Mucosa of gallbladder (tissue), 1 donor: ENCODE data around the gene TFDP1. TPM values are rescaled to one million over a fixed set of nuclear protein-coding genes. Genes with fewer than 3 reads are reported as not detected.

Experiments
- DNase-seq: peaks from one replicate; pipeline ENCODE4 v3.0.0-alpha.2; 2020; ENCODE audit warnings: low spot score
- total RNA-seq: library from RNA; stranded (reverse); gene quantifications from one replicate; pipeline ENCODE4 v1.2.1, GENCODE V29; 2021
- donor health status: DM: no; HTN: no; CAD: no.

The TFDP1 gene
- total RNA-seq, 1 donor from 2014 or later, result 53.4 TPM

DNA sequence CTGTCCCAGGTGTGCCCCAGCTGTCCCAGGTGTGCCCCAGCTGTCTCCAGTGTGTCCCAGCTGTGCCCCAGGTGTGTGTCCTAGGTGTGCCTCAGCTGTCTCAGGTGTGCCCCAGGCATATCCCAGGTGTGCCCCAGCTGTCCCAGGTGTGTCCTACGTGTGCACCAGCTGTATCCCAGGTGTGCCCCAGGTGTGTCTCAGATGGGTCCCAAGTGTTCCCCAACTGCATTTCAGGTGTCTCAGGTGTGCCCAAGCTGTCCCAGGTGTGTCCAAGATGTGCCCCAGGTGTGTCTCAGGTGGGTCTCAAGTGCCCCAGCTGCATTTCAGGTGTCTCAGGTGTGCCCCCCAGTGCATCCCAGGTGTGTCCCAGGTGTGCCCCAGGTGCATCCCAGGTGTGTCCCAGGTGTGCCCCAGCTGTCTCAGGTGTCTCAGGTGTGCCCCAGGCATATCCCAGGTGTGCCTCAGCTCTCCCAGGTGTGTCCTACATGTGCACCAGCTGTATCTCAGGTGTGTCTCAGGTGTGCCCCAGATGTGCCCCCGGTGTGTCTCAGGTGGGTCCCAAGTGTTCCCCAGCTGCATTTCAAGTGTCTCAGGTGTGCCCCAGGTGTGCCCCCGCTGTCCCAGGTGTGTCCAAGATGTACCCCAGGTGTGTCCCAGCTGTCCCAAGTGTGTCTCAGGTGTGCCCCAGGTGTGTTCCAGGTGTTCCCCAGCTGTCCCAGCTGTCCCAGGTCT lies 81.2 kb downstream of the TFDP1 start:
- DNase-seq, result no peak

DNA sequence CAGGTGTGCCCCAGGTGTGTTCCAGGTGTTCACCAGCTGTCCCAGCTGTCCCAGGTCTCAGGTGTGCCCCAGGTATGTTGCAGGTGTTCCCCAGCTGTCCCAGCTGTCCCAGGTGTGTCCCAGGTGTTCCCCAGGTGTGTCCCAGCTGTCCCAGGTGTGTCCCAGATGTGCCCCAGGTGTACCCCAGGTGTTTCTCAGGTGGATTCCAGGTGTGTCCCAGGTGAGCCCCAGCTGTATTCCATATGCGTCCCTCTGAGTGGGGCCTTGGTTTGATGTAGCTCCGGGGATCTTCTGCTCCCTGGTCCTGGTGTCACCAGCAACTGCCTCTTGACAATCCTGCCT lies 81.7 kb downstream of the TFDP1 start:
- no peak for DNase-seq

DNA sequence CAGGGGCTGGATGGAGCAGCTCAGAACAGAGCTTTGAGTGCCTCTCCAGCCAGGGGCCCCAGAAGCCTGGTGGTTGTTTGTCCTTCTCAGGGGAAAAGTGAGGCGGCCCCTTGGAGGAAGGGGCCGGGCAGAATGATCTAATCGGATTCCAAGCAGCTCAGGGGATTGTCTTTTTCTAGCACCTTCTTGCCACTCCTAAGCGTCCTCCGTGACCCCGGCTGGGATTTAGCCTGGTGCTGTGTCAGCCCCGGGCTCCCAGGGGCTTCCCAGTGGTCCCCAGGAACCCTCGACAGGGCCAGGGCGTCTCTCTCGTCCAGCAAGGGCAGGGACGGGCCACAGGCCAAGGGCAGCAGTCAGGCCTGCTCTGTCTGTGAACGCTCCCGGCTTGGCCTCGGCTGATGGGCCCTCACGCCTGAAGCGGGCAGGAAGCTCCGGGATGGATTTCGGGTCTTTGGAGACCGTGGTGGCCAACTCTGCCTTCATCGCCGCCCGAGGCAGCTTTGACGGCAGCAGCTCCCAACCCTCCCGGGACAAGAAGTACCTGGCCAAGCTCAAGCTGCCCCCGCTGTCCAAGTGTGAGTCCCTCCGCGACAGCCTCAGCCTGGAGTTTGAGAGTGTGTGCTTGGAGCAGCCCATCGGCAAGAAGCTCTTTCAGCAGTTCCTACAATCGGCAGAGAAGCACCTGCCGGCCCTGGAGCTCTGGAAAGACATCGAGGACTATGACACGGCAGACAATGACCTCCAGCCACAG lies 82.6 kb downstream of the TFDP1 start, which contains the start of gene GRK1:
TSS of gene GRK1 (plus strand) at position 269 of the 751 bp plus-strand sequence. CDS start at position 437, 168 bp downstream.
- DNase-seq, result no peak

DNA sequence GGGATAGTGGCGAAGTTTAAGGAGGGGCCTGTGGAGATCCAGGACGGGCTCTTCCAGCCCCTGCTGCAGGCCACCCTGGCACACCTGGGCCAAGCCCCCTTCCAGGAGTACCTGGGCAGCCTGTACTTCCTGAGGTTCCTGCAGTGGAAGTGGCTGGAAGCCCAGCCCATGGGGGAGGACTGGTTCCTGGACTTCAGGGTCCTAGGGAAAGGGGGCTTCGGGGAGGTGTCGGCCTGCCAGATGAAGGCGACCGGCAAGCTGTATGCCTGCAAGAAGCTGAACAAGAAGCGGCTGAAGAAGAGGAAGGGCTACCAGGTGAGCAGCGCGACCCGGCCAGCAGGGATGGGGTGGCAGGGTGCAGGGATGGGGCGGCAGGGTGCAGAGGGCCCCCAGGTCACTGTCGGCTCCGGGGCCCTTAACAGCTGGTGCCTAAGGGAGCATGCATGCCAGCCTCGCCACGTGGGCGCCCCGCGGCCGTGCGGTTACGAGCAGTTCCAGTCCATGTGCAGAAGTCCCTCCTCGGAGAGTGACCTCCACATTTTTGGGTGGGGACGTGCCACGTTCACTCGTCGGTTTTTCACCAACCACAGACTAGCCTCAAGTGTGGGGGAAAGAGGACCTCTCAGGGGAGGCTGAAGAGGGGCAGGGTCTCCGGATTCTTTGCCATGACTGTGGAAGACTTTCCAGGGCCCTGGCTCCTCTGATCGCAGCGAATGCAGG lies 83.4 kb downstream of the TFDP1 start:
- DNase-seq, result no peak

DNA sequence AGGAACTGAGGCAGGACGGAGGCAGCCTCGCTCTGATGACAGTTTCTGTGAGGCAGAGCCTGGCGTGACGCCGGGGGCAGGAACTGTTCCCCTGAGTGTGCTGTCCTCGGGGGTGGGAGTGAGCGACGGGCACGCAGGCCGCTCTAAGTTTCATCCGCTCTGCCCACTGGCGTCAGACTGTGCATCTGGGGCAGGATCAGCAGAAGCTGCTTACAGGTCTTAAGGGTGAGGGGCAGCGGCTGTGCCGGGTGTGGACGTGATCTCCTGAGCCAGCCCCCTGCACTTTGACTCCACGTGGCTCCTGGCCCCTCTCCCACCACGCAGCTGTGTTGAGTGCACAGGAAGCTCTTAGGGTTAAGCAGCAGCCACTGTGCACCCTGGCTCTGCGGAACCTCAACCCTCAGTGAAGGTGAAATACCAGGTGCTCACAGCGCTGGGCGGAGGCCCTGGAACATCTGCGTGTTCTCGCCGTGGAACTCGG lies 84.0 kb downstream of the TFDP1 start:
- DNase-seq, result no peak

DNA sequence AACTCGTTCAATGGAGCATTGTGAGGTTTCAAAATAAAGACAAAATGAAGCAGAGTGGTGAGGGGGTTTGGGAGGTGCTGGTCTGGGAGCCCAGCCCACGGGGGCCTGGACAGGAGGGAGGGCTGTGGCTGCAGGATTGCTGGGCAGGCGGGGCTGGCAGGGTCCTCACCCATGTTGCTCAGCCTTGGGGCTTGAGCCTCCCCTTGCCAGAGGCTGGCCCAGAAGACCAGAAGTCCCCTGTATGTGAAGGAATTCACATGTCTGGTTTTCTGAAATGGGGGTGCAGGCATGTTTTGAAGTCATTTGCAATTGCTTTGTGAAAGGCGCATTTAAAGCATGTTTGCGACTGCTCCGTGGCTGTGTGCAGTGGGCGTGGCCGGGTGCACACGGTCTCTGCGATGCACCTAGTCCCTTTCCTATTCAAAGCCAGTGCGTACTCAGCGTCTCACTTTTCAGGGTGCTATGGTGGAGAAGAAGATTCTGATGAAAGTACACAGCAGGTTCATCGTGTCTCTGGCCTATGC lies 84.7 kb downstream of the TFDP1 start:
- DNase-seq, result no peak

DNA sequence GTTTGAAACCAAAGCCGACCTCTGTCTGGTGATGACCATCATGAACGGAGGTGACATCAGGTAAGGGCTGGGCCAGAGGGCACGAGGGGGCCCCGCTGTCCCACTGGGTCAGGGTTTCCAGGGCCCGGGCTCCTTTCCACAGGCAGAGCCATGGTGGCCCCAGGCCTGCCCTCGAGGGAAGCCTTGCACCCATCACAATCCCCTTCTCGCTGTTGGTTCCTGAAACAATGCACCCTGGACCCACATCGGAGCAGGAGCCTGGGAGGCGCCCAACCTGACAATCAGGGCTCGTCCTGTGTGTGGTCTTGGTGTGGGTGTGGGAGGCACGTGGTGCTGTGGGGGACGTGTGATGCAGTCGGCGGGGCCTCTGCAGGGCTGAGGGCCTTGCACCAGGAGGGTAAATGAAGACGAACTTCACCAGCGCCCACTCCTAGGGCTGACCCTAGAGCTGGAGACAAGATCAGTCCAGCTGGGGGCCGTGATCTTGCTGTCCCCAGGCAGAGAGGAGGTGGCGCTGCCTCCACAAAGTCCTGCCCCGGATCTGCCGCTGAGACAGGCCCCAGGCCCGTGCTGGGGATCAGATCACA lies 85.3 kb downstream of the TFDP1 start:
- DNase-seq, result no peak

DNA sequence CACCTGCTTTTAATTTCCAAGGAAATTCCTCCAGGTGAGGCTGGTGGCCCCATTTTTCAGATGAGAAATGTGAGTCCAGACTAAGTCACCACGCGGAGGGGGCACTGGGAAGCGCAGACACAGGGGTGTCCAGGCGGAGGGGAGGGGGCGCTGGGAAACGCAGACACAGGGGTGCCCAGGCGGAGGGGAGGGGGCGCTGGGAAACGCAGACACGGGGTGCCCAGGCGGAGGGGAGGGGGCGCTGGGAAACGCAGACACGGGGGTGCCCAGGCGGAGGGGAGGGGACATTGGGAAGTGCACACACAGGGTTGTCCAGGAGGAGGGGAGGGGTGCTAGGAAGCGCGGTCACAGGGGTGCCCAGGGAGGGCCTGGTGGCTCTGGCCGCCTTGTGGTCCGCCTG lies 86.0 kb downstream of the TFDP1 start:
- no peak for DNase-seq

DNA sequence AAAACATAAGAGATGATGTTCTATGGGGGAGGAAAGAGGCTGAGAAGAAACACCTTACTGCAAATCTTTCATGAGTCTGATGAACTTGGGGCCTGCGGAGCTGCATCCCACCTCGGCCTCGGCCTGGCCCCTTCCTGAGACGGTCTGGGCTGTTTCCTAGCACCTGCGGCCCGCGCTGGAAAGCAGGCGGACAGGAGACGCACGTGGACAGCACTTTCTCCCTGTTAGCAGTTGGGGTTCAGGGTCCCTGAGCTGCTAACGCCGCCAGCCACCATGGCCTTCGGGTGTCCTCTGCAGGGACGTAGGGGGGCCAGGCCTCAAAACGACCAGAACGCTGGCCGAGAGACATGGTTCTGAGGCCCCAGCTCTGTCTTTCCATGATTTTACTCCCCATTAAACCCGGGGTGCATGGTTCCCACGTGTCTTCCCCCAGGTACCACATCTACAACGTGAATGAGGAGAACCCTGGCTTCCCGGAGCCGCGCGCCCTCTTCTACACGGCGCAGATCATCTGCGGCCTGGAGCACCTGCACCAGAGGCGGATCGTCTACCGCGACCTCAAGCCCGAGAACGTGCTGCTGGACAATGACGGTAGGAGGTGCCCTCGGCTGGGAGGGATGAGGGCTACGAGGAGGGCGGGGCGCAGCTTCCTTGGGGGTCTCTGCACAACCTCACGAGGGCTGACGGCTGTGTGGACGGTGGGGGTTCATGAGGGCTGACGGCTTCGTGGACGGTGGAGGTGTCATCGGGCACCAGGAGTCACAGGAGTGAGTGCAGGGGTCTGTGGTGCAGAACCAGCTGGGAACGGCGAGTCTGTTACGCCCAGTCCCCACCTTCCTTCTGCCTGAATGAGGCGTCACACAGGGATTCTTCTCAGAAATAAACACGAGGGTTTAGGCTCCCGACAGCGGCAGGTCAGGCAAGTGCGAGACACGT lies 86.8 kb downstream of the TFDP1 start:
- DNase-seq, result no peak

DNA sequence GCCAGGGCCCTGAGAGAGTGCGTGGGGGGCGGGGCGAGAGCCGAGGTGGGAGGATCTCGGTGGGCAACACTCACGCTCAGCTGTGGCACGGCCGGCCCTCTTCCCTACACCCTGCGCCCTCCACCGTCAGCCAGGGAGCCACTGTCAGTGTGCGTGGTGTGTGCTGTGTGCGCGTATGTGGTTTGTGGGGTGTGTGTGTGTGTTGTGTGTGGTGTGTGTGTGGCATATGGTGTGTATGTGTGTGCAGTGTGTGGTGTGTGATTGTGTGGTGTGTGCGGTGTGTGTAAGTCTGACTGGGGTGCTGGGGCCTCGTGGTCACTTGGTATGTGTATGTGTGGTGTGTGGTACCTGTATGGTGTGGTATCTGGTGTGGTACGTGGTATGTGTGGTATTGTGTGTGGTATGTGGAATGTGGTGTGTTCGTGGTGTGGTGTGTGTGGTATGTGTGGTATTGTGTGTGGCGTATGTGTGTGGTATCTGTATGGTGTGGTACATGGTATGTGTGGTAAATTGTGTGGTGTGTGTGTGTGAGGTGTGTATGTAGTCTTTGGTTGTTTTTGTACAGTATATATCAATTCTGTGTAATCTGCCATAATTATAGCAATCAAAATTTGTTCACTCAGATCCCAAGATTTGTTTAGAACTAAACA lies 87.6 kb downstream of the TFDP1 start:
- no peak for DNase-seq

Other genes with a start within 250 kb of the TFDP1 start
- gene GRTP1, start 220.6 kb upstream of the TFDP1 start, total RNA-seq, result 33.3 TPM
- 4.7 TPM for gene ADPRHL1, start 131.3 kb upstream of the TFDP1 start, total RNA-seq
- gene DCUN1D2, start 94.0 kb upstream of the TFDP1 start, total RNA-seq, result 16.0 TPM
- not detected for gene ATP4B, start 73.4 kb downstream of the TFDP1 start, total RNA-seq
- gene GRK1, start 82.5 kb downstream of the TFDP1 start, total RNA-seq, result not detected
- 17.0 TPM for gene TMEM255B, start 174.5 kb downstream of the TFDP1 start, total RNA-seq